OCI-LY7 (cell line): ENCODE measurements around the gene SMOC2. TPM values are rescaled to one million over a fixed set of nuclear protein-coding genes. Genes with fewer than 3 reads are reported as not detected.

Source experiments
- BruUV-seq: library from RNA; stranded (reverse); fragments of 400-500 nt; replicated peaks from 2 replicates; lab custom pipeline; 2021; lab: Mats Ljungman, UMichigan
- CTCF ChIA-PET: fragments of 300-600 bp; sonication (Branson Sonifier 250); formaldehyde crosslinking; loops from one replicate; lab custom pipeline; 2022; ENCODE audit warnings: antibody characterized with exemption; ENCODE audit not compliant: unreplicated experiment; lab: Charles Lee
- POLR2A ChIA-PET: fragments of 300-600 bp; sonication (Branson Sonifier 250); formaldehyde crosslinking; loops from one replicate; lab custom pipeline; 2022; ENCODE audit warnings: antibody characterized with exemption; lab: Charles Lee
- DNase-seq: peaks from one replicate; pipeline ENCODE4 v3.0.0-alpha.2; 2015; ENCODE audit warnings: low spot score
- H2AFZ ChIP-seq: fragments of 200-600 bp; sonication (generic), shearing (Covaris generic); 2 replicates; pipeline ENCODE4 v1.6.1; 2014; ENCODE audit warnings: mild to moderate bottlenecking, antibody characterized with exemption, low read length, moderate library complexity
- H3K27ac ChIP-seq: fragments of 200-600 bp; sonication (generic); 2 replicates; pipeline ENCODE4 v1.5.1; 2014; ENCODE audit warnings: mixed run types, low read depth, mild to moderate bottlenecking, moderate library complexity, low read length, inconsistent platforms; ENCODE audit not compliant: poor library complexity, severe bottlenecking
- H3K36me3 ChIP-seq: fragments of 200-600 bp; sonication (generic); 2 replicates; pipeline ENCODE4 v1.6.1; 2014; ENCODE audit warnings: mild to moderate bottlenecking, antibody characterized with exemption, low read length, moderate library complexity, mixed read lengths; ENCODE audit not compliant: insufficient read depth
- H3K4me1 ChIP-seq: fragments of 200-600 bp; sonication (generic); 2 replicates; pipeline ENCODE4 v1.5.1; 2014; ENCODE audit warnings: mild to moderate bottlenecking, low read length; ENCODE audit not compliant: insufficient read depth, poor library complexity, severe bottlenecking
- H3K4me2 ChIP-seq: fragments of 200-600 bp; sonication (generic); 2 replicates; pipeline ENCODE4 v1.6.1; 2014; ENCODE audit warnings: mild to moderate bottlenecking, low read length
- H3K4me3 ChIP-seq: fragments of 200-600 bp; sonication (generic); 2 replicates; pipeline ENCODE4 v1.5.1; 2014; ENCODE audit warnings: mild to moderate bottlenecking, low read depth, low read length; ENCODE audit not compliant: poor library complexity, severe bottlenecking
- H3K79me2 ChIP-seq: fragments of 200-600 bp; sonication (generic); 2 replicates; pipeline ENCODE4 v1.6.1; 2016; ENCODE audit warnings: low read depth, mild to moderate bottlenecking, low read length, moderate library complexity, mixed read lengths; ENCODE audit not compliant: insufficient read depth
- H3K9me2 ChIP-seq: fragments of 200-600 bp; sonication (generic); 2 replicates; pipeline ENCODE4 v1.6.1; 2016; ENCODE audit warnings: mild to moderate bottlenecking, low read length, mixed read lengths; ENCODE audit not compliant: insufficient read depth
- H3K9me3 ChIP-seq: fragments of 200-600 bp; sonication (generic); 2 replicates; pipeline ENCODE4 v1.6.1; 2014; ENCODE audit warnings: mild to moderate bottlenecking, mixed run types, low read length, mixed read lengths
- H4K20me1 ChIP-seq: fragments of 200-600 bp; sonication (generic); 2 replicates; pipeline ENCODE4 v1.6.1; 2014; ENCODE audit warnings: mild to moderate bottlenecking, antibody characterized with exemption, low read length, moderate library complexity, mixed read lengths; ENCODE audit not compliant: insufficient read depth
- CTCF ChIP-seq: fragments of 200-600 bp; sonication (generic); conservative IDR thresholded peaks from 2 replicates; pipeline ENCODE4 v1.5.1; 2014; ENCODE audit warnings: mild to moderate bottlenecking, antibody characterized with exemption, low read length, moderate library complexity, mixed read lengths
- EZH2phosphoT487 ChIP-seq: fragments of 200-600 bp; sonication (generic); IDR thresholded peaks from 2 replicates; pipeline ENCODE4 v1.6.1; 2018; ENCODE audit warnings: low read depth, borderline replicate concordance, mild to moderate bottlenecking, mixed run types, antibody characterized with exemption, low read length, moderate library complexity, mixed read lengths
- intact Hi-C: fragments of 100-400 bp; cut with micrococcal nuclease; formaldehyde crosslinking; loops from one replicate; pipeline ENCODE4 v1.10.0; 2022; ENCODE audit not compliant: unreplicated experiment
- total RNA-seq, 2 experiments: library from RNA; depleted of rRNA in 1 of 2; stranded (reverse); fragments of >200 nt in 1 of 2; shearing (Covaris generic) in 1 of 2; gene quantifications; 2 replicates each; pipeline ENCODE4 v1.2.3, GENCODE V29; 2014 to 2022

SMOC2 gene
- total RNA-seq, 2 experiments from 2014 or later, result not detected

- no peak for TF ChIP-seq EZH2phosphoT487
- TF ChIP-seq CTCF, result no peak
- Histone ChIP-seq H3K36me3 (no peaks in the 10 kb centered on the region), H4K20me1 (no peaks in the 10 kb centered on the region), H2AFZ (no peak overlapping the region), H3K79me2 (no peaks in the 10 kb centered on the region), H3K9me3 (no peaks in the 10 kb centered on the region), H3K4me1 (no peaks in the 10 kb centered on the region), H3K4me3 (no peak overlapping the region), H3K9me2 (no peaks in the 10 kb centered on the region), H3K27ac (no peak overlapping the region), H3K4me2 (no peak overlapping the region)
- no TSS peak for BruUV-seq
- no peak for DNase-seq
- intact Hi-C loops, result no loop called here
- POLR2A ChIA-PET, result no interaction called here
- CTCF ChIA-PET, result no interaction called here
Measured at GRCh38 chr6:168584671-168585070, 143.7 kb downstream of the SMOC2 start.

- no peak for DNase-seq
- no peaks in the 10 kb centered on the region for H3K36me3 ChIP-seq
- H3K4me2 ChIP-seq, result no peak overlapping the region
- ChIA-PET POLR2A (no interaction called here), CTCF (no interaction called here)
- no peaks in the 10 kb centered on the region for H4K20me1 ChIP-seq
- no peak overlapping the region for H3K4me3 ChIP-seq
- H3K9me2 ChIP-seq, result no peaks in the 10 kb centered on the region
- intact Hi-C loops, result no loop called here
- H2AFZ ChIP-seq, result no peak overlapping the region
- H3K27ac ChIP-seq, result no peak overlapping the region
- TF ChIP-seq CTCF (no peak), EZH2phosphoT487 (no peak)
- no peaks in the 10 kb centered on the region for H3K9me3 ChIP-seq
- no peaks in the 10 kb centered on the region for H3K79me2 ChIP-seq
- no TSS peak for BruUV-seq
- H3K4me1 ChIP-seq, result no peaks in the 10 kb centered on the region
Measured at GRCh38 chr6:168585441-168585840, 144.5 kb downstream of the SMOC2 start.

- no peak overlapping the region for H2AFZ ChIP-seq
- ChIA-PET CTCF (no interaction called here), POLR2A (no interaction called here)
- intact Hi-C loops, result no loop called here
- no peak for DNase-seq
- no peaks in the 10 kb centered on the region for H3K9me3 ChIP-seq
- H3K27ac ChIP-seq, result no peak overlapping the region
- TF ChIP-seq EZH2phosphoT487 (no peak), CTCF (no peak)
- H3K79me2 ChIP-seq, result no peaks in the 10 kb centered on the region
- H4K20me1 ChIP-seq, result no peaks in the 10 kb centered on the region
- no peaks in the 10 kb centered on the region for H3K36me3 ChIP-seq
- no peak overlapping the region for H3K4me3 ChIP-seq
- BruUV-seq, result no TSS peak
- H3K4me2 ChIP-seq, result no peak overlapping the region
- H3K4me1 ChIP-seq, result no peaks in the 10 kb centered on the region
- H3K9me2 ChIP-seq, result no peaks in the 10 kb centered on the region
Measured at GRCh38 chr6:168589275-168589674, 148.3 kb downstream of the SMOC2 start.
